SK-N-SH treated with all-trans-retinoic acid at 6 μM for 48 hours (cell line): Measurements from ENCODE around the gene NBPF1.

ENCODE experiments used
- CSDC2 ChIP-seq: fragments of 250-450 bp; sonication (Bioruptor Pico); IDR thresholded peaks from 2 replicates; pipeline ENCODE4 v1.5.0; 2020; ENCODE audit warnings: mild to moderate bottlenecking, moderate library complexity
- PATZ1 ChIP-seq: fragments of 250-450 bp; sonication (Bioruptor Pico); IDR thresholded peaks from 2 replicates; pipeline ENCODE4 v1.8.0; 2020; ENCODE audit warnings: mild to moderate bottlenecking, moderate library complexity, borderline replicate concordance
- SNAI2 ChIP-seq: fragments of 250-450 bp; sonication (Bioruptor Pico); IDR thresholded peaks from 2 replicates; pipeline ENCODE4 v1.5.0; 2020; ENCODE audit warnings: mild to moderate bottlenecking, moderate library complexity
- ZNF70 ChIP-seq: fragments of 450-650 bp; formaldehyde crosslinking; IDR thresholded peaks from 2 replicates; pipeline ENCODE4 v1.5.0; 2020; ENCODE audit warnings: mild to moderate bottlenecking, moderate library complexity
- TF ChIP-seq, protein P1 (sequence below): fragments of 250-450 bp; sonication (Bioruptor Pico); IDR thresholded peaks from 2 replicates; pipeline ENCODE4 v1.5.1; 2020; ENCODE audit warnings: low read depth, mild to moderate bottlenecking, moderate library complexity

DNA sequence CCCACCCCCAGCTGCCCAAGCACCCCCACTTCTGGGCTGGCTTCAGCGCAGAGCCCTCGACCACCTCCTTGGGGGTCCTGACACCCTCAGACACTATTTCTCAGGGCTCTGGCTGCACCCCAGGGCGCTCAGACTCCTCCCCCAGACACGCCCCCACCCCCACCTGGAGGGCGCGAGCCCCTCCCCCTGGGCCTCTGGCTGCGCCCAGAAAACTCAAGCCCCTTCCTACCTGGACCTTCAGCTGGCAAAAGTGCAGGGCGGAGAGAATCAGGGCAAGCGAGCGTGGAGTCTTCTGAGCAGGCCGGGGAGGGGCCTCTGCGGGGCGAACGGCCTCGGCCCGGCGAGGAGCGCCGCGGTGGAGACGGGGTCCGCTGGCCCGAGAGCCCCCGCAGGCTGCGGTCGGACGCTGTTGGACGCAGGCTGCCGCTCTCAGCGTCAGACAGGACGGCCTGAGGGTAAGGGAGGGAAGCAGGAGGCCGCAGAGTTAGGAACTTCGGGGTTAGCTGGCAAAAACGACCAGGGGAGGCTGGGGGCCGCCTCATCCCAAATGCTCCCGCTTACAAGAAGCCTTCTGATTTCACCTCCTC lies 17.4 kb upstream of the NBPF1 start:
- TF ChIP-seq, protein P1, sequence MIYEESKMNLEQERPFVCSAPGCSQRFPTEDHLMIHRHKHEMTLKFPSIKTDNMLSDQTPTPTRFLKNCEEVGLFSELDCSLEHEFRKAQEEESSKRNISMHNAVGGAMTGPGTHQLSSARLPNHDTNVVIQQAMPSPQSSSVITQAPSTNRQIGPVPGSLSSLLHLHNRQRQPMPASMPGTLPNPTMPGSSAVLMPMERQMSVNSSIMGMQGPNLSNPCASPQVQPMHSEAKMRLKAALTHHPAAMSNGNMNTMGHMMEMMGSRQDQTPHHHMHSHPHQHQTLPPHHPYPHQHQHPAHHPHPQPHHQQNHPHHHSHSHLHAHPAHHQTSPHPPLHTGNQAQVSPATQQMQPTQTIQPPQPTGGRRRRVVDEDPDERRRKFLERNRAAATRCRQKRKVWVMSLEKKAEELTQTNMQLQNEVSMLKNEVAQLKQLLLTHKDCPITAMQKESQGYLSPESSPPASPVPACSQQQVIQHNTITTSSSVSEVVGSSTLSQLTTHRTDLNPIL (CRISPR knock-in tag), result no peak
- TF ChIP-seq PATZ1 (CRISPR knock-in tag), result no peak
- TF ChIP-seq CSDC2 (CRISPR knock-in tag), result no peak
- TF ChIP-seq ZNF70 (CRISPR knock-in tag), result no peak
- TF ChIP-seq SNAI2 (CRISPR knock-in tag), result no peak
